SK-N-SH treated with all-trans-retinoic acid at 6 μM for 48 hours (cell line): ENCODE measurements around the gene HS3ST2.

Experiments
- ATAC-seq: fragments of 200-7000 bp; cut with Tn5 transposase; 3 replicates; pipeline ENCODE4 v1.9.1; 2020; ENCODE audit warnings: mild to moderate bottlenecking, moderate library complexity
- ARNTL ChIP-seq: fragments of 450-650 bp; formaldehyde crosslinking; IDR thresholded peaks from 2 replicates; pipeline ENCODE4 v1.5.0; 2020; ENCODE audit warnings: low read depth, mild to moderate bottlenecking, moderate library complexity, borderline replicate concordance
- BACH2 ChIP-seq: fragments of 250-450 bp; sonication (Bioruptor Pico); IDR thresholded peaks from 2 replicates; pipeline ENCODE4 v1.9.0; 2021; ENCODE audit warnings: mild to moderate bottlenecking, borderline replicate concordance
- CREB5 ChIP-seq: fragments of 250-450 bp; sonication (Bioruptor Pico); IDR thresholded peaks from 2 replicates; pipeline ENCODE4 v1.5.1; 2020; ENCODE audit warnings: low read depth, mild to moderate bottlenecking, moderate library complexity
- CSDC2 ChIP-seq: fragments of 250-450 bp; sonication (Bioruptor Pico); IDR thresholded peaks from 2 replicates; pipeline ENCODE4 v1.5.0; 2020; ENCODE audit warnings: mild to moderate bottlenecking, moderate library complexity
- GLIS3 ChIP-seq: fragments of 250-450 bp; sonication (Bioruptor Pico); IDR thresholded peaks from 2 replicates; pipeline ENCODE4 v1.5.0; 2020; ENCODE audit warnings: mild to moderate bottlenecking, moderate library complexity
- ISL1 ChIP-seq: fragments of 250-450 bp; sonication (Bioruptor Pico); IDR thresholded peaks from 2 replicates; pipeline ENCODE4 v2.1.2; 2022; ENCODE audit warnings: mild to moderate bottlenecking, moderate library complexity
- PPARA ChIP-seq: fragments of 250-450 bp; sonication (Bioruptor Pico); IDR thresholded peaks from 2 replicates; pipeline ENCODE4 v1.5.0; 2020; ENCODE audit warnings: mild to moderate bottlenecking, borderline replicate concordance
- RARB ChIP-seq: fragments of 250-450 bp; sonication (Bioruptor Pico); IDR thresholded peaks from 2 replicates; pipeline ENCODE4 v1.8.0; 2021; ENCODE audit warnings: mild to moderate bottlenecking, moderate library complexity
- SNAI2 ChIP-seq: fragments of 250-450 bp; sonication (Bioruptor Pico); IDR thresholded peaks from 2 replicates; pipeline ENCODE4 v1.5.0; 2020; ENCODE audit warnings: mild to moderate bottlenecking, moderate library complexity
- TCF4 ChIP-seq: fragments of 250-450 bp; sonication (Bioruptor Pico); IDR thresholded peaks from 2 replicates; pipeline ENCODE4 v1.8.0; 2021; ENCODE audit warnings: mild to moderate bottlenecking, moderate library complexity, borderline replicate concordance
- TOX ChIP-seq: fragments of 250-450 bp; sonication (Bioruptor Pico); IDR thresholded peaks from 2 replicates; pipeline ENCODE4 v1.8.0; 2021; ENCODE audit warnings: mild to moderate bottlenecking, moderate library complexity, borderline replicate concordance
- ZFP3 ChIP-seq: fragments of 250-450 bp; sonication (Bioruptor Pico); IDR thresholded peaks from 2 replicates; pipeline ENCODE4 v1.5.0; 2020; ENCODE audit warnings: mild to moderate bottlenecking, moderate library complexity
- ZFP30 ChIP-seq: fragments of 450-650 bp; formaldehyde crosslinking; IDR thresholded peaks from 2 replicates; pipeline ENCODE4 v1.5.0; 2022; ENCODE audit warnings: mild to moderate bottlenecking, moderate library complexity
- ZNF565 ChIP-seq: fragments of 450-650 bp; formaldehyde crosslinking; conservative IDR thresholded peaks from 2 replicates; pipeline ENCODE4 v1.5.0; 2020; ENCODE audit warnings: low read depth, mild to moderate bottlenecking, moderate library complexity
- ZNF70 ChIP-seq: fragments of 450-650 bp; formaldehyde crosslinking; IDR thresholded peaks from 2 replicates; pipeline ENCODE4 v1.5.0; 2020; ENCODE audit warnings: mild to moderate bottlenecking, moderate library complexity
- ZNF8 ChIP-seq: fragments of 450-650 bp; formaldehyde crosslinking; IDR thresholded peaks from 2 replicates; pipeline ENCODE4 v1.5.0; 2020; ENCODE audit warnings: mild to moderate bottlenecking, moderate library complexity
- TF ChIP-seq, protein P1 (sequence below): fragments of 250-450 bp; sonication (Bioruptor Pico); IDR thresholded peaks from 2 replicates; pipeline ENCODE4 v1.5.0; 2020; ENCODE audit warnings: mild to moderate bottlenecking, moderate library complexity
- TF ChIP-seq, protein P2 (sequence below): fragments of 250-450 bp; sonication (Bioruptor Pico); IDR thresholded peaks from 2 replicates; pipeline ENCODE4 v1.8.0; 2021; ENCODE audit warnings: low read depth, mild to moderate bottlenecking, moderate library complexity, borderline replicate concordance
- TF ChIP-seq, protein P3 (sequence below): fragments of 250-450 bp; sonication (Bioruptor Pico); IDR thresholded peaks from 2 replicates; pipeline ENCODE4 v1.5.1; 2021; ENCODE audit warnings: mild to moderate bottlenecking, moderate library complexity
- TF ChIP-seq, protein P4 (sequence below): fragments of 250-450 bp; sonication (Bioruptor Pico); IDR thresholded peaks from 2 replicates; pipeline ENCODE4 v1.8.0; 2020; ENCODE audit warnings: mild to moderate bottlenecking, moderate library complexity, borderline replicate concordance

Gene HS3ST2

GRCh38 chr16:22786284-22786683 lies 27.7 kb upstream of the HS3ST2 start:
- no peak for ATAC-seq
- TF ChIP-seq ZFP30 (CRISPR knock-in tag), result no peak

- TF ChIP-seq ZNF8 (CRISPR knock-in tag), result no peak
- no peak for TF ChIP-seq TOX (CRISPR knock-in tag)
- TF ChIP-seq ARNTL (CRISPR knock-in tag), result no peak
- no peak for TF ChIP-seq SNAI2 (CRISPR knock-in tag)
- TF ChIP-seq ZNF565, result no peak
- TF ChIP-seq ISL1 (CRISPR knock-in tag), result no peak
- TF ChIP-seq, protein P1, sequence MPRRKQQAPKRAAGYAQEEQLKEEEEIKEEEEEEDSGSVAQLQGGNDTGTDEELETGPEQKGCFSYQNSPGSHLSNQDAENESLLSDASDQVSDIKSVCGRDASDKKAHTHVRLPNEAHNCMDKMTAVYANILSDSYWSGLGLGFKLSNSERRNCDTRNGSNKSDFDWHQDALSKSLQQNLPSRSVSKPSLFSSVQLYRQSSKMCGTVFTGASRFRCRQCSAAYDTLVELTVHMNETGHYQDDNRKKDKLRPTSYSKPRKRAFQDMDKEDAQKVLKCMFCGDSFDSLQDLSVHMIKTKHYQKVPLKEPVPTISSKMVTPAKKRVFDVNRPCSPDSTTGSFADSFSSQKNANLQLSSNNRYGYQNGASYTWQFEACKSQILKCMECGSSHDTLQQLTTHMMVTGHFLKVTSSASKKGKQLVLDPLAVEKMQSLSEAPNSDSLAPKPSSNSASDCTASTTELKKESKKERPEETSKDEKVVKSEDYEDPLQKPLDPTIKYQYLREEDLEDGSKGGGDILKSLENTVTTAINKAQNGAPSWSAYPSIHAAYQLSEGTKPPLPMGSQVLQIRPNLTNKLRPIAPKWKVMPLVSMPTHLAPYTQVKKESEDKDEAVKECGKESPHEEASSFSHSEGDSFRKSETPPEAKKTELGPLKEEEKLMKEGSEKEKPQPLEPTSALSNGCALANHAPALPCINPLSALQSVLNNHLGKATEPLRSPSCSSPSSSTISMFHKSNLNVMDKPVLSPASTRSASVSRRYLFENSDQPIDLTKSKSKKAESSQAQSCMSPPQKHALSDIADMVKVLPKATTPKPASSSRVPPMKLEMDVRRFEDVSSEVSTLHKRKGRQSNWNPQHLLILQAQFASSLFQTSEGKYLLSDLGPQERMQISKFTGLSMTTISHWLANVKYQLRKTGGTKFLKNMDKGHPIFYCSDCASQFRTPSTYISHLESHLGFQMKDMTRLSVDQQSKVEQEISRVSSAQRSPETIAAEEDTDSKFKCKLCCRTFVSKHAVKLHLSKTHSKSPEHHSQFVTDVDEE, result no peak
- TF ChIP-seq CREB5 (CRISPR knock-in tag), result no peak
- TF ChIP-seq ZNF70 (CRISPR knock-in tag), result no peak
- no peak for TF ChIP-seq CSDC2
- no peak for TF ChIP-seq RARB
- TF ChIP-seq, protein P2, sequence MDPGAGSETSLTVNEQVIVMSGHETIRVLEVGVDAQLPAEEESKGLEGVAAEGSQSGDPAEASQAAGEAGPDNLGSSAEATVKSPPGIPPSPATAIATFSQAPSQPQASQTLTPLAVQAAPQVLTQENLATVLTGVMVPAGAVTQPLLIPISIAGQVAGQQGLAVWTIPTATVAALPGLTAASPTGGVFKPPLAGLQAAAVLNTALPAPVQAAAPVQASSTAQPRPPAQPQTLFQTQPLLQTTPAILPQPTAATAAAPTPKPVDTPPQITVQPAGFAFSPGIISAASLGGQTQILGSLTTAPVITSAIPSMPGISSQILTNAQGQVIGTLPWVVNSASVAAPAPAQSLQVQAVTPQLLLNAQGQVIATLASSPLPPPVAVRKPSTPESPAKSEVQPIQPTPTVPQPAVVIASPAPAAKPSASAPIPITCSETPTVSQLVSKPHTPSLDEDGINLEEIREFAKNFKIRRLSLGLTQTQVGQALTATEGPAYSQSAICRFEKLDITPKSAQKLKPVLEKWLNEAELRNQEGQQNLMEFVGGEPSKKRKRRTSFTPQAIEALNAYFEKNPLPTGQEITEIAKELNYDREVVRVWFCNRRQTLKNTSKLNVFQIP (CRISPR knock-in tag), result no peak
- TF ChIP-seq ZFP30 (CRISPR knock-in tag), result no peak
- no peak for TF ChIP-seq PPARA
- no peak for TF ChIP-seq BACH2 (CRISPR knock-in tag)
- TF ChIP-seq, protein P3, sequence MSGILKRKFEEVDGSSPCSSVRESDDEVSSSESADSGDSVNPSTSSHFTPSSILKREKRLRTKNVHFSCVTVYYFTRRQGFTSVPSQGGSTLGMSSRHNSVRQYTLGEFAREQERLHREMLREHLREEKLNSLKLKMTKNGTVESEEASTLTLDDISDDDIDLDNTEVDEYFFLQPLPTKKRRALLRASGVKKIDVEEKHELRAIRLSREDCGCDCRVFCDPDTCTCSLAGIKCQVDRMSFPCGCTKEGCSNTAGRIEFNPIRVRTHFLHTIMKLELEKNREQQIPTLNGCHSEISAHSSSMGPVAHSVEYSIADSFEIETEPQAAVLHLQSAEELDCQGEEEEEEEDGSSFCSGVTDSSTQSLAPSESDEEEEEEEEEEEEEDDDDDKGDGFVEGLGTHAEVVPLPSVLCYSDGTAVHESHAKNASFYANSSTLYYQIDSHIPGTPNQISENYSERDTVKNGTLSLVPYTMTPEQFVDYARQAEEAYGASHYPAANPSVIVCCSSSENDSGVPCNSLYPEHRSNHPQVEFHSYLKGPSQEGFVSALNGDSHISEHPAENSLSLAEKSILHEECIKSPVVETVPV (CRISPR knock-in tag), result no peak
- no peak for TF ChIP-seq GLIS3 (CRISPR knock-in tag)
- no peak for TF ChIP-seq TCF4 (CRISPR knock-in tag)
- TF ChIP-seq, protein P4, sequence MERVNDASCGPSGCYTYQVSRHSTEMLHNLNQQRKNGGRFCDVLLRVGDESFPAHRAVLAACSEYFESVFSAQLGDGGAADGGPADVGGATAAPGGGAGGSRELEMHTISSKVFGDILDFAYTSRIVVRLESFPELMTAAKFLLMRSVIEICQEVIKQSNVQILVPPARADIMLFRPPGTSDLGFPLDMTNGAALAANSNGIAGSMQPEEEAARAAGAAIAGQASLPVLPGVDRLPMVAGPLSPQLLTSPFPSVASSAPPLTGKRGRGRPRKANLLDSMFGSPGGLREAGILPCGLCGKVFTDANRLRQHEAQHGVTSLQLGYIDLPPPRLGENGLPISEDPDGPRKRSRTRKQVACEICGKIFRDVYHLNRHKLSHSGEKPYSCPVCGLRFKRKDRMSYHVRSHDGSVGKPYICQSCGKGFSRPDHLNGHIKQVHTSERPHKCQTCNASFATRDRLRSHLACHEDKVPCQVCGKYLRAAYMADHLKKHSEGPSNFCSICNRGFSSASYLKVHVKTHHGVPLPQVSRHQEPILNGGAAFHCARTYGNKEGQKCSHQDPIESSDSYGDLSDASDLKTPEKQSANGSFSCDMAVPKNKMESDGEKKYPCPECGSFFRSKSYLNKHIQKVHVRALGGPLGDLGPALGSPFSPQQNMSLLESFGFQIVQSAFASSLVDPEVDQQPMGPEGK (CRISPR knock-in tag), result no peak
- no peak for ATAC-seq
Observed at GRCh38 chr16:22786691-22787090, 27.3 kb upstream of the HS3ST2 start.

- ATAC-seq, result peak; percentile 99
- TF ChIP-seq TCF4 (CRISPR knock-in tag), result peak; percentile 59; the same call in 1 of the 2 replicates
- TF ChIP-seq ZFP3 (CRISPR knock-in tag), result no peak
- TF ChIP-seq CSDC2, result no peak
- TF ChIP-seq, protein P1, result 0 out of 2 replicates have a peak, but pooled peaks have one; percentile 33
- TF ChIP-seq, protein P3 (CRISPR knock-in tag), result no peak
- TF ChIP-seq GLIS3 (CRISPR knock-in tag), result no peak
- TF ChIP-seq, protein P4 (CRISPR knock-in tag), result no peak
Observed at GRCh38 chr16:22787466-22788192, 26.3 kb upstream of the HS3ST2 start.
